Measurements from ENCODE around the gene DHX38.

GRCh38 chr16:72138064-72138572 lies 44.5 kb downstream of the DHX38 start:
- no peak for TF ChIP-seq POLR2AphosphoS5 (IDR thresholded peaks at IDR 0.05; ENCODE audit: low read depth, low read length)
- TF ChIP-seq FOXP2 (optimal IDR thresholded peaks at IDR 0.05; ENCODE audit: borderline replicate concordance, extremely low read depth, extremely low read length, insufficient read depth), result no peak
- no peak for TF ChIP-seq TAF1 (IDR thresholded peaks at IDR 0.05; ENCODE audit: borderline replicate concordance, insufficient read depth, low read length)

All from PFSK-1 (cell line).